Chondrocyte (in vitro differentiated cells): ENCODE results near the gene HARBI1. TPM values are rescaled to one million over a fixed set of nuclear protein-coding genes. Genes with fewer than 3 reads are reported as not detected.

Experiments
- DNase-seq: peaks from one replicate; pipeline ENCODE4 v3.0.0; 2021; ENCODE audit warnings: mixed read lengths, low spot score
- H3K27ac Mint-ChIP-seq: one replicate; pipeline ENCODE4 v1.8.0; 2021; ENCODE audit warnings: mild to moderate bottlenecking, moderate library complexity, mixed read lengths; ENCODE audit not compliant: unreplicated experiment
- H3K27me3 Mint-ChIP-seq: 2 replicates; pipeline ENCODE4 v1.8.0; 2021; ENCODE audit warnings: low read depth, mixed read lengths
- H3K36me3 Mint-ChIP-seq: 2 replicates; pipeline ENCODE4 v1.8.0; 2021; ENCODE audit warnings: low read depth, mixed read lengths
- H3K4me1 Mint-ChIP-seq: 2 replicates; pipeline ENCODE4 v1.8.0; 2021; ENCODE audit warnings: low read depth, mild to moderate bottlenecking, mixed read lengths
- H3K4me3 Mint-ChIP-seq: one replicate; pipeline ENCODE4 v1.8.0; 2021; ENCODE audit warnings: mild to moderate bottlenecking, moderate library complexity, mixed read lengths; ENCODE audit not compliant: unreplicated experiment
- H3K9me3 Mint-ChIP-seq: 2 replicates; pipeline ENCODE4 v1.8.0; 2021; ENCODE audit warnings: low read depth, mixed read lengths
- total RNA-seq: library from RNA; stranded (reverse); gene quantifications from 3 replicates; pipeline ENCODE4 v1.2.1, GENCODE V29; 2021
- TF ChIP-seq, protein P1 (sequence below): fragments of 200-600 bp; sonication (generic); IDR thresholded peaks from 2 replicates; pipeline ENCODE4 v1.5.0; 2021; ENCODE audit warnings: antibody characterized with exemption, mild to moderate bottlenecking, moderate library complexity

The HARBI1 gene
- total RNA-seq, 1 donor from 2014 or later: 7.3 TPM

GRCh38 chr11:46603704-46604308 lies 13.2 kb downstream of the HARBI1 start:
- peaks cover 6% of the 10 kb centered on the region for H3K36me3 Mint-ChIP-seq
- H3K4me1 Mint-ChIP-seq: peaks cover 3% of the 10 kb centered on the region
- no peak overlapping the region for H3K27ac Mint-ChIP-seq
- no peak overlapping the region for H3K4me3 Mint-ChIP-seq
- H3K27me3 Mint-ChIP-seq: no peaks in the 10 kb centered on the region
- no peak for DNase-seq
- H3K9me3 Mint-ChIP-seq: no peaks in the 10 kb centered on the region
- TF ChIP-seq, protein P1, sequence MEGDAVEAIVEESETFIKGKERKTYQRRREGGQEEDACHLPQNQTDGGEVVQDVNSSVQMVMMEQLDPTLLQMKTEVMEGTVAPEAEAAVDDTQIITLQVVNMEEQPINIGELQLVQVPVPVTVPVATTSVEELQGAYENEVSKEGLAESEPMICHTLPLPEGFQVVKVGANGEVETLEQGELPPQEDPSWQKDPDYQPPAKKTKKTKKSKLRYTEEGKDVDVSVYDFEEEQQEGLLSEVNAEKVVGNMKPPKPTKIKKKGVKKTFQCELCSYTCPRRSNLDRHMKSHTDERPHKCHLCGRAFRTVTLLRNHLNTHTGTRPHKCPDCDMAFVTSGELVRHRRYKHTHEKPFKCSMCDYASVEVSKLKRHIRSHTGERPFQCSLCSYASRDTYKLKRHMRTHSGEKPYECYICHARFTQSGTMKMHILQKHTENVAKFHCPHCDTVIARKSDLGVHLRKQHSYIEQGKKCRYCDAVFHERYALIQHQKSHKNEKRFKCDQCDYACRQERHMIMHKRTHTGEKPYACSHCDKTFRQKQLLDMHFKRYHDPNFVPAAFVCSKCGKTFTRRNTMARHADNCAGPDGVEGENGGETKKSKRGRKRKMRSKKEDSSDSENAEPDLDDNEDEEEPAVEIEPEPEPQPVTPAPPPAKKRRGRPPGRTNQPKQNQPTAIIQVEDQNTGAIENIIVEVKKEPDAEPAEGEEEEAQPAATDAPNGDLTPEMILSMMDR: no peak

GRCh38 chr11:46601129-46601528 lies 15.9 kb downstream of the HARBI1 start:
- Mint-ChIP-seq H3K4me3 (no peak overlapping the region), H3K4me1 (no peaks in the 10 kb centered on the region), H3K36me3 (peaks cover 6% of the 10 kb centered on the region), H3K27me3 (no peaks in the 10 kb centered on the region), H3K27ac (no peak overlapping the region), H3K9me3 (no peaks in the 10 kb centered on the region)
- TF ChIP-seq, protein P1: no peak
- no peak for DNase-seq

DNA sequence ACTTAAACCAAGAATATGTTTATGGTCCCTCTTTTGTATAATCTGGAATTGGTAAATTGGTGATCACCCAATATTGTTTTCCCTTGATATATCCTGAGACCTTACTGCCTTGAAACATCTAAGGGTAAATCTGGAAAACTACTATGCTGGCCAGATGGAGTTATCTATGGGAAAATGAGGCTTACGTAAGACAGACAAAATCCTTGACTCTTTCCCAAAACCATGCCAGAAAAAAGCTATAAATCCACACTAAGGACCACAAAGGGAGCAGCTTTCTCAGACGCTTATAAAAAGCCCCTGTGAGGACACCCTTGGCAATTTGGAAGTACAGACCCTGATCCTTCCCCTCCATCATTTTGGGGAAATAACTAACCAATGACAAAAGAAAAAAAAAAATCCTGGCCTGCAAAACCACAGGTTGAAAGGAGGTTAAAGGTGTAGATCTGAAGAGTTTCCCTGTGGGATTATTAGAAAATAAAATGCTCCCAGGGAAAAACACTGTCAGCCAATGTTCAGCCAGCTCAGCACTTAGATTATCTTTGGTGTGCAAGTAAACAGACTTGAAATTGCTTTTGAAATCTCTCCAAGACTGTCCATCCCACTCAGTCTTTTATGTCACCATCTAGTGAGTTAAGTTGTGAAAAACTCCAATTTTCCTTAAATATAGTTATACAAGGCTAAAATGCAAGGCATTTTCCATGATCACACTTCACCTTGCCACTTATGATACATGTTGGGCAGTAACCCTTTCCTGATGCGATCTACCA lies 16.6 kb downstream of the HARBI1 start:
- TF ChIP-seq, protein P1: no peak
- Mint-ChIP-seq H3K27me3 (no peaks in the 10 kb centered on the region), H3K36me3 (peaks cover 6% of the 10 kb centered on the region), H3K4me3 (no peak overlapping the region), H3K27ac (no peak overlapping the region), H3K4me1 (no peaks in the 10 kb centered on the region), H3K9me3 (no peaks in the 10 kb centered on the region)
- no peak for DNase-seq

DNA sequence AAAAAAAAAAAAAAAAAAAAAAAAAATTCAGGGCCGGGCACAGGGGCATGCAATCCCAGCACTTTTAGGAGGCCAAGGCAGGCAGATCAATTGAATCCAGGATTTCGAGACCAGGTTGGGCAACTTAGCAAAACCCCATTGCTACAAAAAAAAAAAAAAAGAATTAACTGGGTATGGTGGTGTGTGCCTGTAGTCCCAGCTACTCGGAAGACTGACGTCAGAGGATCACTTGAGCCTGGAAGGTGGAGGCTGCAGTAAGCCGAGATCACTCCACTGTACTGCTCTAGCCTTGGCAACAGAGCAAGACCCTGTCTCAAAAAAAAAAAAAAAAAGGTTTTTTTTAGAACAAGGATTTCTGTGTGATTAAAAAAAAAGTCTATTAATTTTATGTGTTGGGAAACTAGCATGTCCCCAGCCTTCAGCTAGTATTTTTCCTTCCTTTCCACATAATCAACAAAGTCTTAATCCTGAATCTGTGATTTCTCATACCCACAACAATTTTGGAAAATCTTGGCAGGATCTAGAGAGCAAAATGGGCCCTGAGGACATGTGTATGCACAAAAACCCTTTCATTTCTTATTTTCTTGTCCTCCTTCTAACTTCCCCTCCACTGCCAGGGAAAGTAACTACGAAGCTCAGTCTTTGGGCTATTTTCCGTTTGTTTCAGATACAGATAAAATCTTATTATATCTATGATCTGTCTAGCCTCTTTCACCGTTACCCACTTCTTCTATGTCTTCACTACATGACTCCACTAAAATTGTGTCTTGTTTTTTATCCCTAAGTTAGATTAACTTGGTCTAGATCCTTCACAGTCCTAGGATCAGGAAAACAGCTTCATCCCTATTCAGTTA lies 17.5 kb downstream of the HARBI1 start:
- Mint-ChIP-seq H3K27ac (no peak overlapping the region), H3K9me3 (no peaks in the 10 kb centered on the region), H3K36me3 (peaks cover 6% of the 10 kb centered on the region), H3K4me3 (no peak overlapping the region), H3K27me3 (no peaks in the 10 kb centered on the region), H3K4me1 (no peaks in the 10 kb centered on the region)
- no peak for DNase-seq
- TF ChIP-seq, protein P1: no peak

DNA sequence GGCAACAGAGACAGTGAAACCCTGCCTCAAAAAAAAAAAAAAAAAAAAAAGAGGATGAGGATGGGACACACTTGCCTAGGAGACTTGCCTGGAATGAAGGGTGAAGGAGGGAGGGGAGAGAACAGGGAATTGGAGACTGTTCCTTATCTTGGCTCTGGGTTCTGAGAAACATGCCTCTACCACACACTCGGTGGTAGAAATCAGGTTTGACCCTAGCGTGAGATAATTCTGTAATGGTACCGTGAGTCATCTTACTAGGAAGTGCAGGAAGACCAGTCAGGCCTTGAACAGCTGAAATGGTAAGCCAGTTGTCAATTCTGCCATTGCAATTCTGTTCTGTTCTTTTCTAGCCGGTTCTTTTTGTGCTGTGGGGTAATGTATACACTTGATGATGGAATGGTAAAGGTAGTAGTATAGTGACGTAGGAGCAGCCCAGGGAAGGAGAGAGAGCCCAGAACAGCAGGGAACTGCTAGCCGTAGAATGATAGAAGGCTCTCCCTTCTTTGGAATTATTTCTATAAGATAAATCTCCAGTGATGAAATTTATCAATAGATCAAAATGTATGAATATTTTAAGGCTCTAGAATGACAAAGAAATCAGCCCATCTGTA lies 19.3 kb downstream of the HARBI1 start:
- Mint-ChIP-seq H3K4me1 (peaks cover 12% of the 10 kb centered on the region), H3K9me3 (no peaks in the 10 kb centered on the region), H3K27ac (no peak overlapping the region), H3K4me3 (no peak overlapping the region), H3K36me3 (peaks cover 1% of the 10 kb centered on the region), H3K27me3 (no peaks in the 10 kb centered on the region)
- DNase-seq: no peak
- TF ChIP-seq, protein P1: no peak
